ENCODE results near the gene NDUFC1.

NDUFC1 gene

DNA sequence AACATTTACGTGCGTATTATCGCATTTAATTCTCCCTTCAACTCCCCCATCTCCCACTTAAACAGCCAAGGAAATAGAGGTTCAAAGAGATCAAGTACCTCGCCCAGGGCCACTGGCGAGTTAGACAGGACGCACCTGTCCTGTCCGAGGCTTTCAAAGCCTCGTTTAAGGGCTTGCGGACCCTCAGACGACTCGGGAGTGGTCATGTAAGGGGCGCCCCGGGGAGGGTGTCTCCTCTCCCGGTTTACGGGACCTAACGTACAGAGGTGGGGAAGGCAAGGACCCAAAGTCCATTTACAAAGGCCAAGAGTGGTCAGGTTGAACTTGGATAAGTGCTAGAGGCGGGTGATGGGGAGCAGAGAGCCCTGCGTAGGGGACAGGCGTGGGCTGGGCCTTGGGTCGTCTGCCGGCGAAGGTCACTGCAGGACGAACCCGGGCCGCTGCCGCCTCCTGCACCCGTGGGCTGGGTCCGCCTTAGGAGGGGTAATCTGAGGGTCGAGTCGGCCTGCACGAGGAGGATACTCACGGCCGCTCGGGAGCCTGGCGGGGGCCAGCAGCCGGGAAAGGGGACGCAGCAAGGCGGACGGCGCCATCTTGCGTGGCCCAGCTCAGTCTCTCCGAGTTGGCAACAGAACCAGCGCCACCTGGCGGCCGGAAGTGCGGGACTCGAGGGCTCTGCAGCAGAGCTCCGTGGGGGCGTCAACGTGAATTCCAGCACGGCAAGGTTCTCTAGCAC is 6.9 kb downstream of the NDUFC1 start:
- TF ChIP-seq, protein P1, sequence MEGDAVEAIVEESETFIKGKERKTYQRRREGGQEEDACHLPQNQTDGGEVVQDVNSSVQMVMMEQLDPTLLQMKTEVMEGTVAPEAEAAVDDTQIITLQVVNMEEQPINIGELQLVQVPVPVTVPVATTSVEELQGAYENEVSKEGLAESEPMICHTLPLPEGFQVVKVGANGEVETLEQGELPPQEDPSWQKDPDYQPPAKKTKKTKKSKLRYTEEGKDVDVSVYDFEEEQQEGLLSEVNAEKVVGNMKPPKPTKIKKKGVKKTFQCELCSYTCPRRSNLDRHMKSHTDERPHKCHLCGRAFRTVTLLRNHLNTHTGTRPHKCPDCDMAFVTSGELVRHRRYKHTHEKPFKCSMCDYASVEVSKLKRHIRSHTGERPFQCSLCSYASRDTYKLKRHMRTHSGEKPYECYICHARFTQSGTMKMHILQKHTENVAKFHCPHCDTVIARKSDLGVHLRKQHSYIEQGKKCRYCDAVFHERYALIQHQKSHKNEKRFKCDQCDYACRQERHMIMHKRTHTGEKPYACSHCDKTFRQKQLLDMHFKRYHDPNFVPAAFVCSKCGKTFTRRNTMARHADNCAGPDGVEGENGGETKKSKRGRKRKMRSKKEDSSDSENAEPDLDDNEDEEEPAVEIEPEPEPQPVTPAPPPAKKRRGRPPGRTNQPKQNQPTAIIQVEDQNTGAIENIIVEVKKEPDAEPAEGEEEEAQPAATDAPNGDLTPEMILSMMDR (IDR thresholded peaks at IDR 0.05; ENCODE audit: borderline replicate concordance, insufficient read depth, low read depth, low read length) = peak; percentile 95
- peak overlapping the region; percentile 87 for H3K4me3 ChIP-seq (ENCODE audit: low read depth, low read length)

DNA sequence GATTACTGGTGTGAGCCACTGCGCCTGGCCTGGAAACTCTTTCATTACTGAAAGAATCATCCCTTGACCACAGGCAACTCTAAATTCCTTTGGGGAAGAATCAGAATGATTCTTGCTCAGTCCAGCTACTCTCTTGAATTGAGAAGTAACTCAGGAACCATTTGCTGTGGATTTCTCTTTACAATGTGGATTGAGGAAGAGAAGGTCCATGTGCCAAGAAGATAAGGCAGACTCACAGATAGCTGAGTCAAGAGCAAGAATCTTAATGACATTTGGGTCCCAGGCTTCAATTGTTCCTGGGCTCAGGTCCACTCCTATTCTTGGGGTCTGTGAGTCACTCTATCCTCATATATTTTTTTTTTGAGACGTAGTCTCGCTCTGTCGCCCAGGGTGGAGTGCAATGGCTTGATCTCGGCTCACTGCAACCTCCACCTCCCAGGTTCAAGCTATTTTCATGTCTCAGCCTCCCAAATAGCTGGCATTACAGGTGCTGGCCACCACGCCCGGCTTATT is 16.0 kb downstream of the NDUFC1 start:
- TF ChIP-seq, protein P1 (IDR thresholded peaks at IDR 0.05; ENCODE audit: borderline replicate concordance, insufficient read depth, low read depth, low read length) = no peak

DNA sequence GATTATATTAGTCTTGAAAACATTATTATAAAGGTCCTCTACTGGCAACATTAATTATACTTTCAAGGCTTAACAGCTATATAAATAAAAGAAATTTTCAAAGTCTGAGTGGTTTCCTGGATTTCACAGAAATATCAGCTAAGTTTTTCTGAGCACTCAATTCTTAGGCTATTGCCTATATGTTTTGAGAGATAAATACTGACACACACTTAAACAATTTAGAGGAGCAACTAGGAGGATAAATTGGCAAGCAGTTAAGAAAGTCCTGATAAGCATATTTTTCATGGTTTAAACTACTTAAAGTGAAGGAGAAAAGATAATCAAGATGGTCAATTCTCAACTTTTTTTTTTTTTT is 19.6 kb downstream of the NDUFC1 start:
- TF ChIP-seq, protein P1 (IDR thresholded peaks at IDR 0.05; ENCODE audit: borderline replicate concordance, insufficient read depth, low read depth, low read length) = no peak
- no peak overlapping the region for H3K4me3 ChIP-seq (ENCODE audit: low read depth, low read length)

More for the DNA sequence above, 16.0 kb downstream of the NDUFC1 start:
- H3K4me3 ChIP-seq (ENCODE audit: low read depth, low read length) = no peak overlapping the region

DNA sequence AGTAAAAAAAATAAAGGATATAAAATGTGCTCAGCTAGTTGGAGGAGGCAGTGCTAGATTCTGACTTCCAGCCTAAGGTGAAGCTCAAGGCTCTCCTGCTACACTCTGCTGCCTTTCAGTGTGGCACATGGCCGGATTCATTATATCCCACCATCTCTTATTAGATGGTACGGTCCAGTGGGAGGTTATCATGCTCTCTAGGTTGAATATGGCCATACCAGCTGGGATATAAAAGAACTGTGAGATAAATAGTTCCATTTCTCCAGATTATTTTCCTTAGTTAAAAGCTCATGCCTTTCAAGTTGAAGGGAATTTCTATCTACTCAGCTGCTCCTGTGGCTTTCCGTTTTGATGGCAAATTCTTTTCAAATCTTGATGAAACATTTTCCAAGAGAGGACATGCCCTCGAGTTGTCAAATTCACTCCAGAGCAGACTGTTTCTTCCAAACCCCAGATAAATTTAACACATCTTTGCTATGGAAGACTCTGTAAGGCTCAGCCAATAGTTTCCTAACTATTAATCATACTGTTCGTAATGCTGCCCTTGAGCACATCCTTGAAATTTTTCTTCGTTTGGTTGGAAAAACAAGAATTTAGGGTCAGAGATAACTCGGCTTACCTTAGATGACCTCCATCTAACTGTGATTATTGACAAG is 20.1 kb downstream of the NDUFC1 start:
- no peak overlapping the region for H3K4me3 ChIP-seq (ENCODE audit: low read depth, low read length)
- TF ChIP-seq, protein P1 (IDR thresholded peaks at IDR 0.05; ENCODE audit: borderline replicate concordance, insufficient read depth, low read depth, low read length) = no peak

DNA sequence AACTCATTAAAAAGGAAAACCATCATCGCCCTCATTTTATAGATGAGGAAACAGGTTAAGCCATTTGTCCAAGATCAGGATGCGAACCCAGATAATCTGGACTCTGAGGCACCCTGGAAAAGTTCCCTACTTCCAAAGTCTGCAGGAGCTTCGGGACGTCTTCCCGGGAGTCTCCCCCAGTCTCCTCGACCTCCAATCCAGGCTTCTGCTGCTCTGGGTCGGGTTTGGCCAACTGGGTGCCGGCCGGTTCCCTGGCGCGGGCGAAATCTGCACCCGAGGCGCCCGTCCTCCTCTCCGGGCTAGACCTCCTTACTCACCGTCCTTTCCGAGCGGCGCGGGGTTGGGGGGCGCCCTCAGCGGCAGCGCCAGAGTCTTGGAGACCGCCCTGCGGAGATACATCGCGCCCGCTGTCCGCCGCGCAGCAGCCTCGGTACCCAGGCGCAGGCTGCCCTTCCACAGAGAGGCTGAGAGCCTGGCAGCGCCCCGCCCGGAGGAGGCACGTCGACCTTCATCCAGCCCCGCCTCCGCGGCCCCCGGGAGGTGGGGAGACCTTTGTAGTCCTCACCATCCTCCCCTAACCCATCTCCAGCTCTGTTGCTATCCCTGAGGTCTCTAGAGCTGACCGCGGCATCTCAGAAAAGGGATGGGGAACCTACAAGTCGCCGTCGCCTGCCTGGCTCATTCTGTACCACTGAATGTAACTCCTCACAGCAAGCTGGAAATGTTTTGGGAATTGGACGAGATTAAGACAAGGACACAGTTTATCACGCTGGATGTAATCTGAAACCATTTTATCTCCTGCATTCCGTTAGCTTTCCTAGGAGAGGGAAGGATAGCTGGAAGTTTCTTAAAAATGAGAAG is 22.3 kb downstream of the NDUFC1 start, which contains the start of gene MGARP:
MGARP (minus strand) TSS at position 466 of the 861 bp plus-strand sequence; CDS start at position 399, 67 bp downstream.
- TF ChIP-seq, protein P1 (IDR thresholded peaks at IDR 0.05; ENCODE audit: borderline replicate concordance, insufficient read depth, low read depth, low read length) = no peak
- peak within 1 kb of the TSS; percentile 28 for H3K4me3 ChIP-seq (ENCODE audit: low read depth, low read length)

DNA sequence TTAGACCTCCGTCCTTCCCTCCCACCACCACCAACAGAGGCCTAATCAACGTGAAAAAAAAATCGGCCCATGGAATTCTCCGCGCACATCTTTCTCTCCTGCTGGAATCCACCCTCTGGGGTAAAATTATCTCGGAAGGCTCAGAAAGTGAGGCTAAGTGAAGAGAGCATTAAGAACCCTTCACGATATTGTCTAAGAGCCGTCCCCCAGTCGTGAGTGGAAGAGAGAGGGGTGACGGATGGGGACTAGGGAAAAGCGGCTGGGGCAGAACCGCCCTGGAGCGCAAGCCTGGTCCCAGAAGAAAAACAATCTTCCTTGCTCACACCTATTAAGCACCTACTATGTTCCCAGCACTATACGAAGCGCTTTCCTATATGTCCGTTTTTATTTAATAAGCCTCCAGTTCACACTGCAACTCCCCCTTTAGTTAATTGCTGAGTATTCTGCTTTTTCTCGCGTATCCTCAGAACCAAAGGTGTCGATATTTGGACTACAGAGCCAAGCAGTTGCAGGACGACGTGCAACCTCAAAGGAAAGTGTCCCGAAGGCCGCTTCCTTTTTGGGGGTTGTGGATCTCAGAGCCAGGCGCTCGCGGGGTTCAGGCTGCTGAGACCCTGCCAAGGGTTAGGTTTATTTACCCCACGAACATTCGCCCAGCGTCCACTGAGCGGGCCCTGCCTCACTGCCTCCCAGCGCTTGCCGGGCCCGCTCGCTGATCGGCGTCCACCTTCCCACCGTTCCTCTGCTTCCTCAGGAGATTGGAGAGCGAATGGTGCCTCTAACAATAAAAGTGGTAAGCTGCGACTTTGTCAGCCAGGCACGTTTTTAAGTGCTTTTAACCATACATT is 23.1 kb downstream of the NDUFC1 start:
- TF ChIP-seq, protein P1 (IDR thresholded peaks at IDR 0.05; ENCODE audit: borderline replicate concordance, insufficient read depth, low read depth, low read length) = no peak
- H3K4me3 ChIP-seq (ENCODE audit: low read depth, low read length) = peak overlapping the region; percentile 28

All from GM12875 (cell line).